T-helper 1 cell treated with Interleukin-12 subunit alpha and Interleukin-12 subunit beta and Interleukin-4 antibody, amounts not matched to agents 30 μg/mL and 1 μg/mL, for 36 hours (primary cell): ENCODE data around the gene ICAM5.
A peak's percentile ranks its signal among the peaks of the same experiment; 100 is the strongest.

Experiments used
- H3K27ac Mint-ChIP-seq: one replicate; pipeline ENCODE4 v1.8.0; 2021; ENCODE audit warnings: mild to moderate bottlenecking, mixed read lengths
- H3K27me3 Mint-ChIP-seq: one replicate; pipeline ENCODE4 v1.8.0; 2021; ENCODE audit warnings: low read depth, mixed read lengths
- H3K36me3 Mint-ChIP-seq: one replicate; pipeline ENCODE4 v1.8.0; 2021; ENCODE audit warnings: low read depth, mixed read lengths
- H3K4me1 Mint-ChIP-seq: one replicate; pipeline ENCODE4 v1.8.0; 2021; ENCODE audit warnings: low read depth, mixed read lengths
- H3K4me3 Mint-ChIP-seq: one replicate; pipeline ENCODE4 v1.8.0; 2021; ENCODE audit warnings: mild to moderate bottlenecking, moderate library complexity, mixed read lengths
- H3K9me3 Mint-ChIP-seq: one replicate; pipeline ENCODE4 v1.8.0; 2021; ENCODE audit warnings: mixed read lengths

The ICAM5 gene

GRCh38 chr19:10292789-10293636 lies 3.3 kb downstream of the ICAM5 start:
- Mint-ChIP-seq H3K9me3 (no peaks in the 10 kb centered on the region), H3K27ac (peak overlapping the region; percentile 69), H3K4me1 (peaks cover 40% of the 10 kb centered on the region), H3K36me3 (peaks cover 1% of the 10 kb centered on the region), H3K4me3 (peak overlapping the region; percentile 46), H3K27me3 (peaks cover 77% of the 10 kb centered on the region)

GRCh38 chr19:10293637-10294367 lies 4.0 kb downstream of the ICAM5 start:
- peak overlapping the region; percentile 46 for H3K4me3 Mint-ChIP-seq
- H3K27me3 Mint-ChIP-seq: peaks cover 71% of the 10 kb centered on the region
- peaks cover 36% of the 10 kb centered on the region for H3K4me1 Mint-ChIP-seq
- peak overlapping the region; percentile 69 for H3K27ac Mint-ChIP-seq
- peaks cover 1% of the 10 kb centered on the region for H3K36me3 Mint-ChIP-seq
- H3K9me3 Mint-ChIP-seq: no peaks in the 10 kb centered on the region

- peaks cover 33% of the 10 kb centered on the region for H3K4me1 Mint-ChIP-seq
- H3K27me3 Mint-ChIP-seq: peaks cover 67% of the 10 kb centered on the region
These were observed 4.6 kb downstream of the ICAM5 start for GRCh38 chr19:10294368-10294697.

GRCh38 chr19:10295305-10295846 lies 5.6 kb downstream of the ICAM5 start:
- Mint-ChIP-seq H3K4me1 (peaks cover 28% of the 10 kb centered on the region), H3K36me3 (peaks cover 1% of the 10 kb centered on the region), H3K27me3 (peaks cover 65% of the 10 kb centered on the region), H3K9me3 (no peaks in the 10 kb centered on the region), H3K4me3 (peak overlapping the region; percentile 84), H3K27ac (peak overlapping the region; percentile 75)

More at GRCh38 chr19:10294368-10294697, 4.6 kb downstream of the ICAM5 start:
- peaks cover 1% of the 10 kb centered on the region for H3K36me3 Mint-ChIP-seq
- no peaks in the 10 kb centered on the region for H3K9me3 Mint-ChIP-seq
- H3K27ac Mint-ChIP-seq: no peak overlapping the region
- H3K4me3 Mint-ChIP-seq: no peak overlapping the region

- Mint-ChIP-seq H3K36me3 (peaks cover 1% of the 10 kb centered on the region), H3K4me3 (peak overlapping the region; percentile 84), H3K4me1 (peaks cover 23% of the 10 kb centered on the region), H3K27ac (peak overlapping the region; percentile 75), H3K9me3 (no peaks in the 10 kb centered on the region), H3K27me3 (peaks cover 59% of the 10 kb centered on the region)
These were observed 6.3 kb downstream of the ICAM5 start for GRCh38 chr19:10295847-10296591.

GRCh38 chr19:10299545-10300458 lies 10.1 kb downstream of the ICAM5 start:
- Mint-ChIP-seq H3K4me3 (no peak overlapping the region), H3K4me1 (peaks cover 7% of the 10 kb centered on the region), H3K27me3 (peaks cover 25% of the 10 kb centered on the region), H3K27ac (no peak overlapping the region), H3K36me3 (peaks cover 1% of the 10 kb centered on the region), H3K9me3 (no peaks in the 10 kb centered on the region)

GRCh38 chr19:10305139-10305806 lies 15.5 kb downstream of the ICAM5 start:
- Mint-ChIP-seq H3K4me3 (no peak overlapping the region), H3K27ac (no peak overlapping the region), H3K27me3 (peaks cover 4% of the 10 kb centered on the region), H3K4me1 (no peaks in the 10 kb centered on the region), H3K9me3 (no peaks in the 10 kb centered on the region), H3K36me3 (no peaks in the 10 kb centered on the region)

- Mint-ChIP-seq H3K4me3 (no peak overlapping the region), H3K27ac (no peak overlapping the region), H3K9me3 (no peaks in the 10 kb centered on the region), H3K36me3 (no peaks in the 10 kb centered on the region), H3K27me3 (peaks cover 4% of the 10 kb centered on the region), H3K4me1 (no peaks in the 10 kb centered on the region)
These were observed 16.6 kb downstream of the ICAM5 start for GRCh38 chr19:10306327-10306726.

- Mint-ChIP-seq H3K9me3 (no peaks in the 10 kb centered on the region), H3K27ac (no peak within 1 kb of the TSS), H3K4me1 (peaks cover 1% of the 10 kb centered on the region), H3K27me3 (no peaks in the 10 kb centered on the region), H3K4me3 (no peak within 1 kb of the TSS), H3K36me3 (no peaks in the 10 kb centered on the region)
These were observed 19.7 kb downstream of the ICAM5 start, which contains the start of gene ZGLP1 for GRCh38 chr19:10309423-10309822. TSS of gene ZGLP1 (minus strand) at chr19:10309815.

GRCh38 chr19:10315335-10316214 lies 25.8 kb downstream of the ICAM5 start, which contains the start of gene FDX2:
TSS of gene FDX2 (minus strand) at chr19:10316015. CDS start at chr19:10315996, 19 bp downstream.
- Mint-ChIP-seq H3K27me3 (no peaks in the 10 kb centered on the region), H3K9me3 (no peaks in the 10 kb centered on the region), H3K36me3 (peaks cover 13% of the 10 kb centered on the region), H3K4me3 (peak within 1 kb of the TSS; percentile 87), H3K4me1 (peaks cover 10% of the 10 kb centered on the region), H3K27ac (peak within 1 kb of the TSS; percentile 75)

GRCh38 chr19:10316229-10317044 lies 26.7 kb downstream of the ICAM5 start:
- Mint-ChIP-seq H3K4me3 (peak overlapping the region; percentile 67), H3K4me1 (peaks cover 10% of the 10 kb centered on the region), H3K9me3 (no peaks in the 10 kb centered on the region), H3K27ac (peak overlapping the region; percentile 75), H3K27me3 (no peaks in the 10 kb centered on the region), H3K36me3 (peaks cover 13% of the 10 kb centered on the region)
